Measurements from ENCODE around the gene WDR31.

Gene WDR31

DNA sequence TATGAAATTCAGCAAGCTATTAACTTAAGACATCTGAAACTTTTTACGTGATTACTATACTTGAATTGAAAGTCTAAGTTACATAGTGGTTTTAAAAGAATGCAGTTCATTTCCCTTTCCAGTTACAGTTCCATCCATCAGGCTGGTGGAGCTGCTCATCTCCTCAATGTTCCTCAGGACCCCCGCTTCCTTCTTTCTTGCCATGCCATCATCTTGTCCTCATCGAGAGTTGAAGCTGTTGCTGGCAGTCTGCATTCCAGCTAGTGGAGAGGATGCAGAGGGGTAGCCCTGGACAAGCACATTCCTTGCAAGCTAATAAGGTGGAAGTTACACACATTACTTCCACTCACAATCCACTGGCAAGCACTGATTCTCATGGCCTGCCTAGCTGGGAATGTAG is 28.1 kb downstream of the WDR31 start:
- H3K27ac ChIP-seq (ENCODE audit: poor library complexity, severe bottlenecking) = no peak overlapping the region
- no peaks in the 10 kb centered on the region for H3K9me3 ChIP-seq (ENCODE audit: severe bottlenecking)
- TF ChIP-seq, protein P1, sequence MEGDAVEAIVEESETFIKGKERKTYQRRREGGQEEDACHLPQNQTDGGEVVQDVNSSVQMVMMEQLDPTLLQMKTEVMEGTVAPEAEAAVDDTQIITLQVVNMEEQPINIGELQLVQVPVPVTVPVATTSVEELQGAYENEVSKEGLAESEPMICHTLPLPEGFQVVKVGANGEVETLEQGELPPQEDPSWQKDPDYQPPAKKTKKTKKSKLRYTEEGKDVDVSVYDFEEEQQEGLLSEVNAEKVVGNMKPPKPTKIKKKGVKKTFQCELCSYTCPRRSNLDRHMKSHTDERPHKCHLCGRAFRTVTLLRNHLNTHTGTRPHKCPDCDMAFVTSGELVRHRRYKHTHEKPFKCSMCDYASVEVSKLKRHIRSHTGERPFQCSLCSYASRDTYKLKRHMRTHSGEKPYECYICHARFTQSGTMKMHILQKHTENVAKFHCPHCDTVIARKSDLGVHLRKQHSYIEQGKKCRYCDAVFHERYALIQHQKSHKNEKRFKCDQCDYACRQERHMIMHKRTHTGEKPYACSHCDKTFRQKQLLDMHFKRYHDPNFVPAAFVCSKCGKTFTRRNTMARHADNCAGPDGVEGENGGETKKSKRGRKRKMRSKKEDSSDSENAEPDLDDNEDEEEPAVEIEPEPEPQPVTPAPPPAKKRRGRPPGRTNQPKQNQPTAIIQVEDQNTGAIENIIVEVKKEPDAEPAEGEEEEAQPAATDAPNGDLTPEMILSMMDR (IDR thresholded peaks at IDR 0.05; ENCODE audit: poor library complexity, severe bottlenecking) = no peak

DNA sequence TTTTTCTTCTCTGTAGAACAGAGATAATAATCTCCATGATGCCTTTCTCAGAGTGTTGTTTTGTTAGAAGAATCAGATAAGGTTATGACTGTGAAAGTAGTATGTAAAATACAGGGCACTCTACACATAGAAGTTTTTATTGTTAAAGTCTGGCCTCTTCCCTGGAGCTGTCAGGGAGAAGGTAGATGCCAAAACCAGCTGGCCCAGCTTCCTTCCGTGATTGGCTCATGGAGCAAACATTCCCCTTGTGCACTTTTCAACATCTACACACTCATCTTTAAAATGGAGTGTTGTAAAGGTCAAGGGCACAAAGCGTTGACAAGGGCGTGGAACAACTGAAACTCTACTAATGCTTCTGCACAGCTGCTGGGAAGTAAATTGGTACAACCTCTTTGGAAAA is 29.5 kb downstream of the WDR31 start:
- ATAC-seq (ENCODE audit: low read depth) = no peak

More for the DNA sequence above, 28.1 kb downstream of the WDR31 start:
- Histone ChIP-seq H3K4me3 (ENCODE audit: severe bottlenecking) (no peak overlapping the region), H3K36me3 (ENCODE audit: low read depth) (no peaks in the 10 kb centered on the region), H3K27me3 (ENCODE audit: insufficient read depth, poor library complexity, severe bottlenecking) (no peaks in the 10 kb centered on the region), H3K4me1 (ENCODE audit: insufficient read depth, poor library complexity, severe bottlenecking) (no peaks in the 10 kb centered on the region)
- no peak for DNase-seq (ENCODE audit: low spot score)
- no peak for ATAC-seq (ENCODE audit: low read depth)

DNA sequence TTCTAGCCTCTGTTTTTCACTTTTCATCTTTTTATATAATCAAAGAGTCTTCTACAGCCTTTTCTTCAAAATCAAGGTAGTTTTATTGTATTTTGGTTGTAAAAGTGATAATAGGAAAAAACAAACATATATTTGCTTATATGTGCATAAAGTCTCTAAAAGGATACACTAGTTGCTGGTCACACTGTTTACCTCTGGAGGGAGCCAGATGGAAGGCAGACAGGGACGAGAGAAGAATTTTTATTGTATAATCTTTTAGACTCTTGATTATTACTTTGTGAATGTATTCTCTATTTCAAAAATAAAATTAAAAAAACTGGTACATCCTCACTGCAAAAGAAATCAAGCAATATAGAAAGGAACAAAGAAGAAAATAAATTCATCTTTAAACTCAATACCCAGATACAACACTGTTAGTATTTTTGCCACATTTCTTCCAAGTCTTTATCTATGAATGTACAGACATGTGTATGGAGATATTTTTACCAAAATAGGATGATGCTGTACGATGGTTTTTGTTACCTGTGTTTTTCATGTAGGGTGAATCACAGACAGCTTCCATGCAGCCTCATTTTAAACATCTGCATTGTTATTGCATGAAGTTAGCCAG is 30.8 kb downstream of the WDR31 start:
- Histone ChIP-seq H3K4me3 (ENCODE audit: severe bottlenecking) (no peak overlapping the region), H3K36me3 (ENCODE audit: low read depth) (no peaks in the 10 kb centered on the region), H3K27me3 (ENCODE audit: insufficient read depth, poor library complexity, severe bottlenecking) (no peaks in the 10 kb centered on the region), H3K27ac (ENCODE audit: poor library complexity, severe bottlenecking) (no peak overlapping the region), H3K4me1 (ENCODE audit: insufficient read depth, poor library complexity, severe bottlenecking) (no peaks in the 10 kb centered on the region), H3K9me3 (ENCODE audit: severe bottlenecking) (no peaks in the 10 kb centered on the region)
- TF ChIP-seq, protein P1 (IDR thresholded peaks at IDR 0.05; ENCODE audit: poor library complexity, severe bottlenecking) = peak; percentile 84
- DNase-seq (ENCODE audit: low spot score) (no peak), ATAC-seq (ENCODE audit: low read depth) (no peak)

More for the DNA sequence above, 29.5 kb downstream of the WDR31 start:
- Histone ChIP-seq H3K36me3 (ENCODE audit: low read depth) (no peaks in the 10 kb centered on the region), H3K4me3 (ENCODE audit: severe bottlenecking) (no peak overlapping the region), H3K9me3 (ENCODE audit: severe bottlenecking) (no peaks in the 10 kb centered on the region), H3K4me1 (ENCODE audit: insufficient read depth, poor library complexity, severe bottlenecking) (no peaks in the 10 kb centered on the region), H3K27ac (ENCODE audit: poor library complexity, severe bottlenecking) (no peak overlapping the region), H3K27me3 (ENCODE audit: insufficient read depth, poor library complexity, severe bottlenecking) (no peaks in the 10 kb centered on the region)
- TF ChIP-seq, protein P1 (IDR thresholded peaks at IDR 0.05; ENCODE audit: poor library complexity, severe bottlenecking) = no peak
- DNase-seq (ENCODE audit: low spot score) = no peak

DNA sequence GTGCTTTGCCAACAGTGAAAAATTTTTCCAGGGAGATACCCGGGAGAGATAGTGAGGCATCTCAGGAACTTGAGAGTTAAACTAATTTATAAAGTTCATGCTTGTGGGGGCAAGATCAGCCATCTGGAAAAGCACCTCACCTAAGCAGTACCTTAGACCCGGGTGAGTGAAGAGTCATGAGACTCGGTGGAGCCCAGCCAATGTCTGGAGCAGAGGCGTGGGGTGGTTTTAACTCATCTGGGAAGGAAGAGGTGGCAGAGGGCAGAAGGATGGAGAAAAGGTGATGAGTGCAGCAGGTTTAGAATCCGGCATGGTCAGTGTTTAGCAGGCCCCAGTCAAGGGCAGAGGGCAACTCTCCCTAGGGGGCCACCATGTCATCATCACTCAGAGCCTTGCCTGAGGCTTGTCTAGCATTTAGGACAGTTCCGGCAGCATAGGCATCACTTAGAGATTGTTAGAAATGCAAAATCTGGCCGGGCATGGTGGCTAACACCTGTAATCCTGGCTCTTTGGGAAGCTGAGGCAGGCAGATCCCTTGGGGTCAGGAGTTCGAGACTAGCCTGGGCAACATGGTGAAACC is 32.6 kb downstream of the WDR31 start:
- Histone ChIP-seq H3K4me1 (ENCODE audit: insufficient read depth, poor library complexity, severe bottlenecking) (no peaks in the 10 kb centered on the region), H3K9me3 (ENCODE audit: severe bottlenecking) (no peaks in the 10 kb centered on the region), H3K4me3 (ENCODE audit: severe bottlenecking) (no peak overlapping the region), H3K27me3 (ENCODE audit: insufficient read depth, poor library complexity, severe bottlenecking) (no peaks in the 10 kb centered on the region), H3K27ac (ENCODE audit: poor library complexity, severe bottlenecking) (no peak overlapping the region), H3K36me3 (ENCODE audit: low read depth) (no peaks in the 10 kb centered on the region)
- TF ChIP-seq, protein P1 (IDR thresholded peaks at IDR 0.05; ENCODE audit: poor library complexity, severe bottlenecking) = no peak
- ATAC-seq (ENCODE audit: low read depth) (no peak), DNase-seq (ENCODE audit: low spot score) (no peak)

DNA sequence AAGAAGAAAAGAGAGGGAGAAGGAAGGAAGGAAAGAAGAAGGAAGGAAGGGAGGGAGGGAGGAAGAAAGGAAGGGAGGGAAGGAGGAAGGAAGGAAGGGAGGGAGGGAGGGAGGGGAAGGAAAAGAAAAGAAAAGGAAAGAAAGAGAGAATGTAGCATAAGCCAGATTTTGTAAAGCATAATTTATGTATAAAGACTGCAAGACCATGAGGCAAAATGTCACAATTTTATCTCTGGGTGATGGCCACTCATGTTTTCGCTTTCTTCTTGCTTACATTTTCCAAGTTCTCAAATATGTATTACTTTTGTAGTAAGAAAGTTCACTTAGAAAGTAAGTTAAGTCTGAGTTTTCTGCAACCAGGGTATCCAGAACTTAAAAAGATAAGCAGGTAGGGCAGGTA is 33.5 kb downstream of the WDR31 start:
- no peaks in the 10 kb centered on the region for H3K27me3 ChIP-seq (ENCODE audit: insufficient read depth, poor library complexity, severe bottlenecking)
- H3K9me3 ChIP-seq (ENCODE audit: severe bottlenecking) = no peaks in the 10 kb centered on the region
- H3K36me3 ChIP-seq (ENCODE audit: low read depth) = no peaks in the 10 kb centered on the region
- no peak for DNase-seq (ENCODE audit: low spot score)
- no peak overlapping the region for H3K27ac ChIP-seq (ENCODE audit: poor library complexity, severe bottlenecking)
- H3K4me1 ChIP-seq (ENCODE audit: insufficient read depth, poor library complexity, severe bottlenecking) = no peaks in the 10 kb centered on the region
- no peak for ATAC-seq (ENCODE audit: low read depth)
- no peak overlapping the region for H3K4me3 ChIP-seq (ENCODE audit: severe bottlenecking)
- TF ChIP-seq, protein P1 (IDR thresholded peaks at IDR 0.05; ENCODE audit: poor library complexity, severe bottlenecking) = no peak

All from RWPE2 (cell line).